GM19438 (cell line): ENCODE measurements around the gene MPST.

Source experiments
- ATAC-seq: cut with Tn5 transposase; IDR thresholded peaks from one replicate; pipeline ENCODE4 v1.9.1; 2021; ENCODE audit warnings: low read depth; ENCODE audit not compliant: unreplicated experiment

The MPST gene

GRCh38 chr22:37000676-37001534 lies 18.6 kb upstream of the MPST start:
- no peak for ATAC-seq

DNA sequence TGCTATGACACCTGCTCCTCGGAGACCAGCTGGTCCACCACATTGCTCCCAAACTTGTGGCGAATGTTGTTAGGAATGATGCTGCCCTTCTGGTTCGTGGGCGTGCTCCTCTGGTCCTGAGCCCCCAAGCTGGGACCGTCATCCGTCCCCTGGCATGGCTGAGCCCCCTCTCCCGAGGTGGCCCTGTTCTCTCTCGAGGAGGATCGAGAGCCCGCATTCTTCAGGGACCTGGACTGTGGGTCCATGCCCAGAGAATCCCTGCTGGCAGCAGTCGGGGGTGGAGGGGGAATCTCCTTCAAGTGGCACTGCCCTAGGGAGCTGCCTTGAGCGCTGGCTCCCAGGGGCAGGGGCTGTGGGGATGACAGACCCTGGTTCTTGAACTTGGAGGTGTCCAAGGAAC lies 17.7 kb upstream of the MPST start:
- no peak for ATAC-seq

DNA sequence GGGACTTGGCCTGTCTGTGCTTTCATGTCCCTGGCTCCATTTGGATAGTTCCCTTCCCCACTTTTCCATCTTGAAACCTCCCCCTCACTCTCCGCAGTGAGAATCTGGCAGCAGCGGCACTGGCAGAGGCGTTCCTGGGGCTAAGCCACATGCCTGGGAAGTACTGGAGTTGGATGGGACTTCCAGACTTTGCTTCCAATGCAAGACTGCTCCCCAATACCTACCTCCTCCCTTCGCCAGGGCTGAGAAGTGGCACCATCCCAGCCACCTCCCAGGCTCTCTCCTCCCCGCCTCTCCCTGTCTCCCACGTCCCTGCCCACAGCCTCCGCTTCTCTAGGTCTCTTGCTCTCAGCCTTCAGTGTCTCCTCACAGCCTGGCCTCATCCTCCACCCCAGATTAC lies 16.9 kb upstream of the MPST start:
- ATAC-seq: no peak

- no peak for ATAC-seq
Measured at GRCh38 chr22:37007651-37008050, 11.9 kb upstream of the MPST start.

- ATAC-seq: no peak
Measured at GRCh38 chr22:37008365-37008764, 11.2 kb upstream of the MPST start.

DNA sequence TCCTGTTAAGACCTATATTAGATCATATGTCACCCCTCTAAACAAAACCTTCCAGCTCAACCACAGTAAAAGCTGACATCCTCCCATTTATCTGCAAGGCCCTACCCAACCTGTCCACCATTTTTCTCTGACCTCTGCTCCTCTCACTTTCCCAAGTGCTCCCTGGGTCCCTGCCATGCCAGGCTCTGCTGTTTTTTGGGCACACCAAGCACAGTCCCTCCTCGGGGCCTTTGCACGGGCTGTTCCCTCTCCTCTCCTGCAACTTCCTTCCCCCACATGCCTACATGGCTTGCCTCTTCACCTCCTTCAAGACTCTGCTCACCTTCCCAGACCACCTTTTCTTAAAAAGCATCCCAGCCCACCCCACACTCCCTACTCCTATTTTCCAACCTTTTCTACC lies 10.1 kb upstream of the MPST start:
- no peak for ATAC-seq

GRCh38 chr22:37010174-37010573 lies 9.4 kb upstream of the MPST start:
- no peak for ATAC-seq

DNA sequence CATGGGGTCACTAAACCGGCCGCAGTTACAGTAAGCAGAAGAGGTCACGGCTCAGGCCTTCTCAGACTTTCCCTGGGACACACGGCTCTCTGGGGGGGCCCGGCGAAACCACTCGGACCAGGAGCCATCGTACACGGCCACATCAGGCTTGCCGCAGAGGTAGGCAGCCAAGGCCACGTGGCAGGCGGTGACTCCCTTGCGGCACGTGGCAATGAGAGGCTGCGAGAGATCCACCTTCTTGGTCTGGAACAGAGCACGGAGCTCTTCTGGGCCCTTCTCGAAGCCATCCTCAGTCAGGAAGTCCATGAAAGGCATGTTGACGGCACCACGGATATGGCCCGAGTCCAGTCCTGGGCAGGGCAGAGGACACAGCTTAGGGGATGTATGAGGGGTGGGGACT lies 8.6 kb upstream of the MPST start:
- no peak for ATAC-seq

- no peak for ATAC-seq
Measured at GRCh38 chr22:37011472-37011871, 8.1 kb upstream of the MPST start.

DNA sequence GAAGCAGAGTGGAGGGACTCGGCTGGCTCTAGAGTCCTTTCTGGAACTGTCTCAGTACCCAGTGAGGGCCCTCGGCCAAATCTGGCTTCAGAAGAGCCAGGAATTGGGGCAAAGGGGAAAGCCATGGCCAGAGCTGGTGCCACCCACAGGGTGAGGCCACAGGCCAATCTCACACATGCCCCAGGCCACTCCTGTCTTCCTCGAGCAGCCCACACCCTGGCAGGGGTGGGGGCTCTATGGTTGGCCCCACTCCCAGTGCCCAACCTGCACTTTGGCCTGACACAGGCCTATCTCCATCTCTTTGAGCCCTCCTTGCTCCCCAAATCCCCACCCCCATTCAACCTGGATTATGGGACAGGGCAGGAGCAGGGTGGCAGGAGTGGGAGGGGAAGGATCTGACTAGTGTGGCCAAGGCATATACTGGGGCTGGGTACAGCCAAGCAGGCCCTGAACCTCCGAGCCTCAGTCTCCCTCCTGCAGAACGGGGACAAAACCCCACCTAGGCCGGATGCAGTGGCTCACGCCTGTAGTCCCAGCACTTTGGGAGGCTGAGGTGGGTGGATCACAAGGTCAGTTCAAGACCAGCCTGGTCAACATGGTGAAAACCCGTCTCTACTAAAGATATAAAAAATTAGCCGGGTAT lies 7.2 kb upstream of the MPST start:
- no peak for ATAC-seq

- ATAC-seq: no peak
Measured at GRCh38 chr22:37012956-37013355, 6.6 kb upstream of the MPST start.

GRCh38 chr22:37014415-37014806 lies 5.1 kb upstream of the MPST start:
- ATAC-seq: no peak

DNA sequence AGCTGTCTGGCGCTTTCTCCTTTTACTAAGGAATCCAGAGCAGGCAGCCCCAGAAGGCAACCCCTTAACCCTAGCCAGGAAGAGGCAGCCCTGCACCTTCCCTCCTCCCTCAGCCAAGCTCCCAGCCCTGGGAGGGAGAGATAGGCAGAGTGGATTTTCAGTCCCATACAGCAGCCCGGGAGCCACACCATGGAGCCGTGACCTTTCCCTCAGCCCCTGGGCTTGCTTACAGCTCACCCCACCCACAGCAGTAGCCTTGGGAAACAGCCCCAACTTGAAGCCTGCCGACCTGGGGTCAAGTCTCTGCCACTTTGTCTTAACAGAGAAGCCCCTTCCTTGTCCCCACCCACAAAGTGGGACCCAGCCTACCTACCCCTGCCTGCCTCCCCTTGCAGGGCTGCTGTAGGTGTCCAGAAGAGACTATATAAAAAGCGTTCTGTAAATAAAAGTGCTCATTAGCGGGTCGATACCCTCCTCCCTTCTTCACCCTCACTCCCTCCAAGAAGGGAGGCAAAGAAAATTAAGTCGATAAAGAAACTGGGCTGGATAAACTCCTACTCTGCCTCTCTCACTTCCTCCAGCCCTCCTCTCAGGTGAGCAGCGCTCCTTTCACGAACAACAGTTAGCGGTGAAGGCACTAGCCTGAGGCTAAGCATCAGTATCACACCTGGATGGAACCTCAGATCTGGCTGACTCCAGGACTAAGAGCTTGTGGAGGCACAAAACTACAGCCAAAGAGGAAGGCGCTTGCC lies 4.5 kb upstream of the MPST start:
- ATAC-seq: no peak

DNA sequence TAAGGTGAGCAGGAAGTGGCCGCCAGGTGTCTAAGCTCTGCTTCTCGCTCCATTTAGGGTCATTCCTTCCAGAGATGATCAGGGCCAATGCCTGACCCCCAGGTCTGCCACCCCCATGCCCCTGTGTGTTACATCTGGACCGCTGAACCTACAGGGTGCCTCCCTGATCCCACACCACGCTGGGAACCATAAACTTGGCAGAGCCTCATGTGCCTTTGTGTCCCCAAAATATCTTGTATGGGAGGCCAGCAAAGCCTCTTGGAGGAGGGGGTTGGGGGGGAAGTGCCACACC lies 4.0 kb upstream of the MPST start:
- no peak for ATAC-seq

DNA sequence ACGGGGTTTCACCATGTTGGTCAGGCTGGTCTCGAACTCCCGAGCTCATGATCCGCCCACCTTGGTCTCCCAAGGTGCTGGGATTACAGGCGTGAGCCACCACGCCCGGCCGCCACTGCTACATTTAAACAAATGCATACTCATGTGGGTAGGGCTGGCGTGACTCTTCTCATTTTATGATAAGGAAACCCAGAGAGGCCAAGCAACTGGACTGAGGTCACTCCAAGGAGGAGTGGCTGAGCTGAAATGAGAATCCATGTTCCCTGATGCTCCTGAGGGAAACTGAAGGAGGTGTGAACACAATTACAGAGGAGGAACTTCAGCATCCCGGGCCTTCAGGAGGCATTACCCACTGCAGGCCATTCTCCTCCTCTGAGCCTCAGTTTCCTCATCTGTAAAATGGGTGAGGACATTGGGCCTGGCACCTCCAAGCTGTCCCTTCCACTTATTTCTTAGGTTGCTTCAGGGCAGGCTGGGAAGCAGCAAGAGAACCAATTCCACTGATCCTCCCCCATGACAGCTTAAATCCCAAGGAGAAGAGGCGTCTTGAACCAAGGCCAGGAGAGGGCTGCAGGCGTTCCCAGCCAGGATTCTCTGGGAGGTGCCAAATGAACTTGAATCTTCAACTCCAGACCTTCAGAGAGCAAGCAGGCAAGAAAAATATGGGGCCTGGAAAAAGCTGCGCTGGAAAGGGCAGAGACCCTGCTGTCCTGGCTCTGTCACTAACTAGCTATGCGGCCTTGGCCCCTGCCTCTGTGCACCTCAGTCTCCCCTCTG lies 3.2 kb upstream of the MPST start:
- ATAC-seq: no peak

DNA sequence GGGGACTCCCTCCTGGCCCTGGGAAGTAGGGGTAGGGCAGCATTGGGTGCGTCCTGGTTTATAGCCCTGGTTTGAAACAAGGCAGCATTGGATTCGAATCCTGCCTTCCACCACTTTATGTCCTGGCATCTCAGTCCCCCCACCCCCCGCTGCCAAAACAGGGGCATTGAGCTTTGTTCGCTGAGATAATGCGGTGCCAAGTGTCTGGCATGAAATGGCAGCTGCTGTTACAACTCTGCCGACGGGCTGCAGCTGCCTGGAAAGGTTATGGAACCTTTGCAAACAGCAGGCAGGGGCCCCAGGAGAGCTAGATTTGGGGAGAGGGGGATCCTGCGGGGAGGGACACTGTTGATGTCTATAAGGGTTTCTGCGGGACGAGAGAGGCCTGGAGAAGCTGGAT lies 2.2 kb upstream of the MPST start:
- no peak for ATAC-seq

DNA sequence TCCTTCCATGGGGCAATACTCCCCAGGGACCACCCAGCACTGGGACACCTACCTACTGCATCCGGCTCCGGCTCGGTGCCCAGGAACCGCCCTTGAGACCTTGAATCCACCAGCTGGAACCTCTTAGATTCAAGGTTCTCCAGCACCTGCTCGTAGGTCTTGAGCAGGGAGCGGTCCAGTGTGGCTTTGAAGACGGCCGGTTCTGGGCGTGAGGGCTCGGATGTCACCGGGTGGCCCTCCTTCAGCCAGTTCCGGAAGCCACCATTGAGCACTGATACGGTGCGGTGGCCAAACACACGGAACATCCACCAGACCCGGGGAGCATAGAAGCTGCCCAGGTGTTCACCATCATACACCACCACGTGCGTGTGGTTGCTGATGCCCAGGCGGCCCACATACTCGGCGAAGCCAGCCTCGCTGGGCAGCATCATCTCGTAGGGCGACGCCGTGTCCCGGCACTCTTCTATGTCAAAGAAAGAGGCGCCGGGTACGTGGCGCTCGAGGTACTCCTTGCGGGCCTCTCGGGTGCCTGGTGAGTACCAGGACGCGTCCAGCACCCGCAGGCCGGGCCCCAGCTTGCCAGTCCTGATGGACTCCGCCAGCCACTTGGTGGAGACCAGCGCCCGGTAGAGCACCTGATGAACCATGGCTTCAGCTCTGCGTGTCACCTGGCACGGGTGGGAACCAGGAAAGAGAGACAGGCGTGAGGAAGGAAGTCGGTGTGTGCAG lies 1.3 kb upstream of the MPST start:
- no peak for ATAC-seq

DNA sequence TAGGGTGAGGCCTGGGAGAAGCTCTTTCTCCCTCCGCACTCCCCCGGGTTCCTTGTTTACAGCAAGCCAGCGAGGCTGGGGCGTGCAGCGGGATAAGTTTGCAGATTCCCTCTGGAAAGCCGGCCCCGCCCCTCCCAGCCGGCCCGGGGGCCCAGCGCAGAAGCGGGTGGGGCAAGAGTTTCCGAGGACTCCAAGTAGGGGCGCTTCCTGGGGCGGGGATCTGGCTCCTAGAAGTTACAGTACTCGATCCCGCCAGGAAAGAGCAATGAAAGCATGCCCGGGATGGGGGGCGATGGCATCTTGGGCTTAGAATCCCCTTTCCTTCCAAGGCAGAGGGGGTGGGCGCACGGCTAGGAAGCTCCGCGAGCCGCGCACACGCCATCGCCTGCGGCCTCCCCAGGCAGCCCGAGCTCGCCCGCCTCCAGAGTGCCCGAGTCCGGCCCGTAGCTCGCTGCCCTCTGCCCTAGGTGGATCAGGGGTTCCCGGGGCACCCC lies 680 bp upstream of the MPST start:
- peak; percentile 33 for ATAC-seq

- no peak for ATAC-seq
Measured at GRCh38 chr22:37020192-37020479, 594 bp downstream of the MPST start.

DNA sequence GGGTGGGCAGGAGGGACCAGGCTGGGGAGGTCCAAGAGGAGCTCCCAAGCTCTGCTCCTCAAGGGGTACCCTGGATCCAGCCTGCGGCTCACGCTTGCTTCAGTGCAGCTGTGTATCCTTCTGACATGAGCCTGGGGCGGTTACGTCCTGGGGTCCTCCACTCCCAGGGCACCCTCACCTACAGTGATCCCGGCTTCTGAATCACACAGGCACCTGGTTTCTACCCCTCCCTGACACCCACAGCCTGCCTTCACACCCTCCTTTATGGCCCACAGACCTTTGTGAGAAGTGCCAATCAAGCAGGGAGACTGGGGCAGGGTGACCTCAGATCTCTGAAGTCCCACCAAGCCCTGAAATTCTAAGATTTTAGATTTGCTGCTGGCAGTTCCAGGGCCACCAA lies 1.5 kb downstream of the MPST start:
- ATAC-seq: no peak
